Neural progenitor cell (in vitro differentiated cells): ENCODE results near the gene DOHH. TPM values are rescaled to one million over a fixed set of nuclear protein-coding genes. Genes with fewer than 3 reads are reported as not detected.
A peak's percentile ranks its signal among the peaks of the same experiment; 100 is the strongest.

Source experiments
- DNase-seq: peaks from one replicate; pipeline ENCODE4 v3.0.0-alpha.2; 2016; ENCODE audit warnings: low spot score
- H2AFZ ChIP-seq: fragments of 200-600 bp; sonication (generic); replicated peaks from 2 replicates; pipeline ENCODE4 v1.6.1; 2016; ENCODE audit warnings: antibody characterized with exemption
- H3F3A ChIP-seq: fragments of 200-600 bp; sonication (generic); 2 replicates; pipeline ENCODE4 v1.6.1; 2016; ENCODE audit warnings: antibody characterized with exemption, low read depth
- H3K27ac ChIP-seq: fragments of 200-600 bp; sonication (generic); 2 replicates; pipeline ENCODE4 v1.5.1; 2016; ENCODE audit warnings: mild to moderate bottlenecking
- H3K27me3 ChIP-seq: fragments of 200-600 bp; sonication (generic); 2 replicates; pipeline ENCODE4 v1.6.1; 2016; ENCODE audit warnings: mild to moderate bottlenecking, moderate library complexity
- H3K36me3 ChIP-seq: fragments of 200-600 bp; sonication (generic); 2 replicates; pipeline ENCODE4 v1.5.1; 2016
- H3K4me1 ChIP-seq: fragments of 200-600 bp; sonication (generic); 2 replicates; pipeline ENCODE4 v1.6.1; 2016; ENCODE audit warnings: mixed run types
- H3K4me2 ChIP-seq: fragments of 200-600 bp; sonication (generic); 2 replicates; pipeline ENCODE4 v1.6.1; 2016
- H3K4me3 ChIP-seq: fragments of 200-600 bp; sonication (generic); 2 replicates; pipeline ENCODE4 v1.5.1; 2016
- H3K79me2 ChIP-seq: fragments of 200-600 bp; sonication (generic); 2 replicates; pipeline ENCODE4 v1.6.1; 2016; ENCODE audit warnings: low read depth
- H3K9ac ChIP-seq: fragments of 200-600 bp; sonication (generic); 2 replicates; pipeline ENCODE4 v1.6.1; 2016
- H3K9me3 ChIP-seq: fragments of 200-600 bp; sonication (generic); 2 replicates; pipeline ENCODE4 v1.5.1; 2016; ENCODE audit warnings: low read depth
- H4K20me1 ChIP-seq: fragments of 200-600 bp; sonication (generic); 2 replicates; pipeline ENCODE4 v1.6.1; 2016; ENCODE audit warnings: low read depth
- H3K27ac Mint-ChIP-seq: 3 replicates; pipeline ENCODE4 v1.8.0; 2021; ENCODE audit warnings: mixed read lengths
- H3K27me3 Mint-ChIP-seq: 2 replicates; pipeline ENCODE4 v1.8.0; 2022; ENCODE audit warnings: low read depth, mild to moderate bottlenecking, inconsistent platforms, moderate library complexity, mixed read lengths; ENCODE audit not compliant: insufficient read depth
- H3K36me3 Mint-ChIP-seq: 3 replicates; pipeline ENCODE4 v1.8.0; 2021; ENCODE audit warnings: mixed read lengths
- H3K4me1 Mint-ChIP-seq: 3 replicates; pipeline ENCODE4 v1.8.0; 2021; ENCODE audit warnings: mixed read lengths
- H3K4me3 Mint-ChIP-seq: 3 replicates; pipeline ENCODE4 v1.8.0; 2021; ENCODE audit warnings: mild to moderate bottlenecking, moderate library complexity, mixed read lengths
- H3K9me3 Mint-ChIP-seq: 3 replicates; pipeline ENCODE4 v1.8.0; 2020; ENCODE audit warnings: mixed read lengths
- CTCF ChIP-seq: fragments of 200-600 bp; sonication (generic); IDR thresholded peaks from 2 replicates; pipeline ENCODE4 v1.5.1; 2017; ENCODE audit warnings: antibody characterized with exemption, mild to moderate bottlenecking
- EZH2 ChIP-seq: fragments of 200-600 bp; sonication (generic); IDR thresholded peaks from 2 replicates; pipeline ENCODE4 v1.6.1; 2017; ENCODE audit warnings: antibody characterized with exemption, mild to moderate bottlenecking, moderate library complexity
- EZH2phosphoT487 ChIP-seq: fragments of 200-600 bp; sonication (generic); IDR thresholded peaks from 2 replicates; pipeline ENCODE4 v1.6.1; 2017; ENCODE audit warnings: antibody characterized with exemption
- total RNA-seq: library from RNA; depleted of rRNA; stranded (reverse); fragments of >200 nt; gene quantifications from 2 replicates; pipeline ENCODE4 v1.2.3, GENCODE V29; 2015; ENCODE audit warnings: low replicate concordance

DOHH gene
- total RNA-seq, 1 donor from 2014 or later = 0.69 TPM

GRCh38 chr19:3547767-3548282, 47.4 kb upstream of the DOHH start:
- Histone ChIP-seq H4K20me1 (peaks cover 35% of the 10 kb centered on the region), H3K36me3 (no peaks in the 10 kb centered on the region), H3F3A (peaks cover 5% of the 10 kb centered on the region), H3K4me3 (no peak overlapping the region), H3K27ac (no peak overlapping the region), H3K9ac (no peak overlapping the region), H2AFZ (no peak overlapping the region), H3K79me2 (no peaks in the 10 kb centered on the region), H3K9me3 (no peaks in the 10 kb centered on the region), H3K27me3 (no peaks in the 10 kb centered on the region), H3K4me1 (no peaks in the 10 kb centered on the region), H3K4me2 (no peak overlapping the region)
- Mint-ChIP-seq H3K9me3 (no peaks in the 10 kb centered on the region), H3K36me3 (no peaks in the 10 kb centered on the region), H3K4me3 (no peak overlapping the region), H3K27ac (no peak overlapping the region), H3K27me3 (peaks cover 10% of the 10 kb centered on the region), H3K4me1 (no peaks in the 10 kb centered on the region)
- DNase-seq = no peak
- TF ChIP-seq CTCF (no peak), EZH2phosphoT487 (no peak), EZH2 (no peak)

GRCh38 chr19:3547301-3547731, 46.8 kb upstream of the DOHH start:
- Histone ChIP-seq H3K4me2 (no peak overlapping the region), H3K36me3 (no peaks in the 10 kb centered on the region), H3K27me3 (no peaks in the 10 kb centered on the region), H3K4me1 (no peaks in the 10 kb centered on the region), H4K20me1 (peaks cover 32% of the 10 kb centered on the region), H3K9ac (no peak overlapping the region), H3K27ac (no peak overlapping the region), H2AFZ (no peak overlapping the region), H3K4me3 (no peak overlapping the region), H3K79me2 (no peaks in the 10 kb centered on the region), H3F3A (peaks cover 5% of the 10 kb centered on the region), H3K9me3 (no peaks in the 10 kb centered on the region)
- Mint-ChIP-seq H3K27ac (no peak overlapping the region), H3K36me3 (no peaks in the 10 kb centered on the region), H3K4me1 (no peaks in the 10 kb centered on the region), H3K27me3 (peaks cover 10% of the 10 kb centered on the region), H3K9me3 (no peaks in the 10 kb centered on the region), H3K4me3 (no peak overlapping the region)
- peak; percentile 27 for DNase-seq
- TF ChIP-seq CTCF (peak; percentile 50), EZH2phosphoT487 (no peak)

GRCh38 chr19:3546119-3546518, 45.6 kb upstream of the DOHH start:
- peaks cover 5% of the 10 kb centered on the region for H3F3A ChIP-seq
- no peak overlapping the region for H3K4me3 ChIP-seq
- peak overlapping the region; percentile 63 for H3K27ac Mint-ChIP-seq
- H4K20me1 ChIP-seq = peaks cover 32% of the 10 kb centered on the region
- no peak overlapping the region for H3K9ac ChIP-seq
- peaks cover 12% of the 10 kb centered on the region for H3K27me3 Mint-ChIP-seq
- H2AFZ ChIP-seq = no peak overlapping the region
- no peak for DNase-seq
- peak overlapping the region; percentile 50 for H3K4me3 Mint-ChIP-seq
- no peaks in the 10 kb centered on the region for H3K36me3 Mint-ChIP-seq
- H3K4me1 ChIP-seq = no peaks in the 10 kb centered on the region
- no peaks in the 10 kb centered on the region for H3K36me3 ChIP-seq
- no peaks in the 10 kb centered on the region for H3K79me2 ChIP-seq
- TF ChIP-seq EZH2 (no peak), CTCF (no peak), EZH2phosphoT487 (no peak)
- no peak overlapping the region for H3K4me2 ChIP-seq
- H3K9me3 ChIP-seq = no peaks in the 10 kb centered on the region
- no peaks in the 10 kb centered on the region for H3K9me3 Mint-ChIP-seq
- H3K4me1 Mint-ChIP-seq = no peaks in the 10 kb centered on the region
- no peaks in the 10 kb centered on the region for H3K27me3 ChIP-seq
- H3K27ac ChIP-seq = no peak overlapping the region
